ENCODE results near the gene GHRL.
"Not testable (repeated sequence)": the region's sequence is repeated elsewhere in the genome, so short reads cannot be mapped to it uniquely, and the experiment has no call there.

GHRL gene

DNA sequence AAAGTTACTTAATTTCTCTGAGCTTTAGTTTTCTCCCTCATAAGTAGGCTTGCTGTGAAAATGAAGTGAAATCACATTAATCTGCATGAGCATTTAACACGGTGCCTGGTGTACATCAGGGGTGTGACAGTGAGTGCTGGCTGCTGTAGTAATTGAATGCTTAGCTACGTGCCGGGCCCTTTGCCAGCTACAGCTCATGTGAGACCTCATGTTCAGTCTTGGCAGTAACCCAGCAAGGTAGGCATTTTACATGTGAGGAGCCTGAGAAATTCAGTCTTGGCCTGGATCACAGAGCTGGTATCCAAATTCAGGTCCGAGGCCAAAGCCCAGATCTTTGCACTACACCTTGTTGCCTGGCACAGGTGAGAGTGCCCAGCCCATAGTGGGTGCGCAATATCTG is 9.1 kb downstream of the GHRL start:
- TF ChIP-seq ZNF274 (IDR thresholded peaks at IDR 0.05; ENCODE audit: low read depth, low read length) = no peak
- no peak overlapping the region for H3K4me3 ChIP-seq (ENCODE audit: low read length)

- no peak overlapping the region for H3K4me3 ChIP-seq (ENCODE audit: low read length)
- TF ChIP-seq ZNF274 (IDR thresholded peaks at IDR 0.05; ENCODE audit: low read depth, low read length) = no peak
These were observed 10.8 kb downstream of the GHRL start for GRCh38 chr3:10281951-10282350.

DNA sequence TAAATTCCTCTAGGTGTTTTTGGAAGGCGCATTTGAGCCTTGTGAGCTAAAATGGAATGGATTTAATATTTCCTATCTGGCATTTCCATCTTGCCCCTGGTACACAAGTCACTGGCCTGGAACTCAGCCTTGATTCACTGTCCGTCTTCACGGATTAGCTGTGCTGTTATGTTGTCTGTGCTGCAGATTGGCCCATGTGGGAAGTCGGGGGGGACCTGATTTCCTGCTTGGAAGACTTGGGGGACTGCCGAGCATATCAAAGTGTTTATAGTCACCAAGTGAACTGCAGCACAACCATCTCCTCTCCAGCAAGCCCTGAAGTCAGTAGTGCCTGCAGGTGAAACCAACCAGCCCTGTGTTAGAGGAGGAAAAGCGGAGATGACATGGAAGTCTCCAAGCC is 12.2 kb downstream of the GHRL start:
- no peak overlapping the region for H3K4me3 ChIP-seq (ENCODE audit: low read length)
- no peak for TF ChIP-seq ZNF274 (IDR thresholded peaks at IDR 0.05; ENCODE audit: low read depth, low read length)

DNA sequence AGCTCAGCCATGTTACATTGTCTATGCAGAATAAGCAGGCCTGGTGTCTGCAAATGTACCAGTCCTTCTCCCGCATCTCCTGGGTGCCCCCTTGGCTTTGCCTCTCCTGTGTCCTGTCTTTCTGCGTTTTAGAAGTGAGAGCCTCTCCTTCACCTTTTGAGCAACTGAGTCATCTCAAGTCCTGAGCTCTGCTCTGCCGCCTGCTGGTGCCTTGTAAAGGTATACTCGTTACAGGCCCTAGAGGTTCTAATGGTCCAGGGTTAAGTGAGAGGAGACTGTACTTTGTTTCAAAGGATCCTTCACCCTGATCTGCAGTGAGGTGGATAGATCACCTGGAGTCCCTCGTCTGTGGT is 12.6 kb downstream of the GHRL start:
- H3K4me3 ChIP-seq (ENCODE audit: low read length) = no peak overlapping the region
- TF ChIP-seq ZNF274 (IDR thresholded peaks at IDR 0.05; ENCODE audit: low read depth, low read length) = no peak

GRCh38 chr3:10279384-10280176 is 13.2 kb downstream of the GHRL start:
- no peak overlapping the region for H3K4me3 ChIP-seq (ENCODE audit: low read length)
- TF ChIP-seq ZNF274 (IDR thresholded peaks at IDR 0.05; ENCODE audit: low read depth, low read length) = no peak

GRCh38 chr3:10278501-10278900 is 14.2 kb downstream of the GHRL start:
- TF ChIP-seq ZNF274 (IDR thresholded peaks at IDR 0.05; ENCODE audit: low read depth, low read length) = no peak
- no peak overlapping the region for H3K4me3 ChIP-seq (ENCODE audit: low read length)

- TF ChIP-seq ZNF274 (IDR thresholded peaks at IDR 0.05; ENCODE audit: low read depth, low read length) = no peak
- H3K4me3 ChIP-seq (ENCODE audit: low read length) = no peak overlapping the region
These were observed 15.6 kb downstream of the GHRL start for GRCh38 chr3:10277115-10277625.

GRCh38 chr3:10274601-10275000 is 18.1 kb downstream of the GHRL start:
- no peak for TF ChIP-seq ZNF274 (IDR thresholded peaks at IDR 0.05; ENCODE audit: low read depth, low read length)
- no peak overlapping the region for H3K4me3 ChIP-seq (ENCODE audit: low read length)

DNA sequence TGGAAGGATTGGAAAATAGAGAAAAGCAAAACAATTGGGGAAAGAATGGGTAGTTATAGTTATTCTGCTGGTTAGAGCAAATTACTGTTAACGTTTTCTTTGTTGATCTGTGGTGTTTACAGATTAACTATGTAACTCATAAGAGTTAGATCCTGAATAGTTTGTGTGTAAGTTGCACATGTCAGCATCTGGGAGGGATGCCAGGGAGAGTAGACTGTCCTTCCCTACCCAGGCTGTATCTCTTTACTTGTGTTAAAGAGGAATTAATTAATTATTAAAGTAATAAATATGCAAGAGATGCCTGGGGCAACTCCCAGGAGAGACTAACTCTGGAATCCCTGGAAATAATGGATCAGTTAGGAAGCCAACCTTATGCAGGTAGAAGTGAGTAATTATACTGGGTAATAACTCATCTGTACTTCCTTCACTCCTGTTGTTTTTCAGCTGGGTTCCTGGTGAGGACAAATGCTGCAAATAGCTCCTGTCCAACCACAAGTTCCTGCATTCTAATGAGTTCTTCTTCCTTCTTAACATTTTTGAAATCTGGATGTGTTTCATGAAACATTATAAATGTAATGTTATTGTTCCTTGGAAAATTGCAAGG is 18.9 kb downstream of the GHRL start:
- H3K4me3 ChIP-seq (ENCODE audit: low read length) = no peak overlapping the region
- TF ChIP-seq ZNF274 (IDR thresholded peaks at IDR 0.05; ENCODE audit: low read depth, low read length) = no peak

DNA sequence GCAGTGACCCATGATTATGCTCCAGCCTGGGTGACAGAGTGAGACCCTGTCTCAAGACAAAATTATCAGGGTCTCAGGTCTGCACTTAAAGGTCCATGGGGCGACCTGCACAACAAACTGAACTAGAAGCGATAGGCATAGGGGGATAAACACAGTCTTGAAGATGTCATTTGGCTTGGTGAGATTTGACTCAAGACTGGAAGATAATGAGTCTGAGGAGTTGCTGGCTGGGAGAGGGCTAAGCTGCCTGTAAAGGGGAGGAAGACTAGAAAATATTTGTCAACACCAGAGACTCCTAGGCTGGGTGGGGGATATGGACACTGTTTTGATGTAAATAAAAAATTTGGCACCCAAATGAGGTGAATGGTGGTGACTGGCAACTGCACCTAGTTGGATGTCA is 19.8 kb downstream of the GHRL start:
- TF ChIP-seq ZNF274 (IDR thresholded peaks at IDR 0.05; ENCODE audit: low read depth, low read length) = no peak
- H3K4me3 ChIP-seq (ENCODE audit: low read length) = no peak overlapping the region

DNA sequence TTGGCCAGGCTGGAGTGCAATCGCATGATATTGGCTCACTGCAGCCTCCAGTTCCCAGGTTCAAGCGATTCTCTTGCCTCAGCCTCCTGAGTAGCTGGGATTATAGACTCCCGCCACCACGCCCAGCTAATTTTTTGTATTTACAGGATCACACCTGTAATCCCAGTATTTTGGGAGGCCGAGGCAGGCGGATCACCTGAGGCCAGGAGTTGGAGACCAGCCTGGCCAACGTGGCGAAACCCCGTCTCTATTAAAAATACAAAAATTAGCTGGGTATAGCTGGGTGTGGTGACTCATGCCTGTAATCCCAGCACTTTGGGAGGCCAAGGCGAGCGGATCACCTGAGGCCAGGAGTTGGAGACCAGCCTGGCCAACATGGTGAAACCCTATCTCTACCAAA is 20.3 kb downstream of the GHRL start:
- not testable (repeated sequence) for H3K4me3 ChIP-seq (ENCODE audit: low read length)

DNA sequence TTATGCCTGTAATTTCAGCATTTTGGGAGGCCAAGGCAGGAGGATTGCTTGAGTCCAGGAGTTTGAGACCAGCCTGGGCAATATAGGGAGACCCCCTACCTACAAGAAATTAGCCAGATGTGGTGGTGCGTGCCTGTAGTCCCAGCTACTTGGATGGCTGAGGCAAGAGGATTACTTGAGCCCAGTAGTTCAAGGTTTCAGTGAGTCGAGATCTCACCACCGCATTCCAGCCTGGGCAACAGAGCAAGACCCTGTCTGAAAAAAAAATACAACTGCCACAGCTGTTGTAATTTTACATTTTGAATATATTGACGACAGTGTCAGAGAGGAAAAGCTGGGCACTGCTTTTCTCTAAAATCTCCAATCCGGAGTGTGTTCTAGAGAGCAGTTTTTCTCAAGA is 23.3 kb downstream of the GHRL start:
- H3K4me3 ChIP-seq (ENCODE audit: low read length) = no peak overlapping the region
- no peak for TF ChIP-seq ZNF274 (IDR thresholded peaks at IDR 0.05; ENCODE audit: low read depth, low read length)

GRCh38 chr3:10268930-10269329 is 23.8 kb downstream of the GHRL start:
- TF ChIP-seq ZNF274 (IDR thresholded peaks at IDR 0.05; ENCODE audit: low read depth, low read length) = no peak
- H3K4me3 ChIP-seq (ENCODE audit: low read length) = no peak overlapping the region

DNA sequence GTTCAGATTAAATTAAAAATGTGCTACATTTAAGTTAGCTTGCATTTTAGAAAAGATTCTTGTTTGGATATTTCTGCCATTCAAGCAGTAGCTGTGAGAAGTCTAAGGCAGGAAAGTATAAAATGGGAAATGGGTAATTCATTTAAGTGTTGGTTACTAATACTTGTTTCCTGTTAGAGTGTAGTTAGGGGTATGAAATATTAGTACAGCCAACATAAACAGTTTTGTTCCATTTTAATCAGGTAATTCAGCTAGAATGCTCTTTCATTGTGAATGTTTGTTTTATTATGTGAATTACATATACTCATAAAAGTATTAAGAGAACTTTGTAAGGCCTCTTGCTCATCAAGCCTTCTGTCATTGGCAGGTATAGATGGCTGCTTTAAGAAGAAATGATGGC is 24.6 kb downstream of the GHRL start:
- TF ChIP-seq ZNF274 (IDR thresholded peaks at IDR 0.05; ENCODE audit: low read depth, low read length) = no peak
- no peak overlapping the region for H3K4me3 ChIP-seq (ENCODE audit: low read length)

DNA sequence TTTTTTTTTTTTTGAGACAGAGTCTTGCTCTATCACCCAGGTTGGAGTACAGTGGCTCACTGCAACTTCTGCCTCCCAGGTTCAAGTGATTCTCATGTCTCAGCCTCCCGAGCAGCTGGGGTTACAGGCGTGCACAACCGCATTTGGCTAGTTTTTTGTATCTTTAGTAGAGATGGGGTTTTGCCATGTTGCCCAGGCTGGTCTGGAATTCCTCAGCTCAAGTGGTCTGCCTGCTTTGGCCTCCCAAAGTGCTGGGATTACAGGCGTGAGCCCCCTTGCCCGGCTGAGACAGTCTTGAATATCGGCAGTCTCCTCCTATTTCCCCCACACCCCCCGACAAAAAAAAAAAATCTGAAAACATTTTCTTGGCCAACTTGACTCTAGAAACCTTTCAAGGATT is 25.8 kb downstream of the GHRL start:
- H3K4me3 ChIP-seq (ENCODE audit: low read length) = not testable (repeated sequence)

DNA sequence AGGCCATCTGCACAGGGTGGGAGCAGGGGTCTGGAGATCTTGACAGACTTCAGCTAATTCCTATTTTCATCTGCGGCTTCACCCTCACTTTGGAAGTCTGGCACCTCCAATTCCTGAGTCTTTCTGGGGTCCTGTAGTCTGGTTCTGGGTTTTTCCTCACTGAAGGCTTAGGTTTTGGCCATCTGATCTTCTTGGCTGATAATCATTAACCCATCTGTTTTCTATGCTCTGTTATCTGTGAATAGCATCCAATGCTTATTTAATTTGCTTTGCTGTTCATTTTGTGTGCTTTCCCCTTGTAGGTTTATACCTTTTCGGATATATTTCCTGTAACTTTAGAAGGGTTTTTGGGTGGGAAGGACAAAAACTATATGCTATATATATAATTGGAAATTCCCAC is 26.9 kb downstream of the GHRL start:
- no peak for TF ChIP-seq ZNF274 (IDR thresholded peaks at IDR 0.05; ENCODE audit: low read depth, low read length)
- no peak overlapping the region for H3K4me3 ChIP-seq (ENCODE audit: low read length)
